ENCODE measurements around the gene PXDC1.

The PXDC1 gene

GRCh38 chr6:3751077-3751729, at the start of gene PXDC1:
Gene PXDC1, minus strand, starts transcription at chr6:3751713. Its CDS starts 182 bp downstream, at chr6:3751531.
- DNase-seq = peak; percentile 26

- DNase-seq = no peak
These were observed 49.5 kb upstream of the PXDC1 start for GRCh38 chr6:3800850-3801591.

- no peak for DNase-seq
These were observed 48.2 kb upstream of the PXDC1 start for GRCh38 chr6:3799719-3800118.

GRCh38 chr6:3798055-3798919, 46.8 kb upstream of the PXDC1 start:
- no peak for DNase-seq

- no peak for DNase-seq
These were observed 45.9 kb upstream of the PXDC1 start for GRCh38 chr6:3797231-3798054.

GRCh38 chr6:3796719-3797041, 45.2 kb upstream of the PXDC1 start:
- DNase-seq = no peak

GRCh38 chr6:3795836-3796718, 44.6 kb upstream of the PXDC1 start:
- no peak for DNase-seq

- DNase-seq = no peak
These were observed 42.6 kb upstream of the PXDC1 start for GRCh38 chr6:3794092-3794491.

- DNase-seq = no peak
These were observed 42.0 kb upstream of the PXDC1 start for GRCh38 chr6:3793545-3793944.

GRCh38 chr6:3791526-3792203, 40.2 kb upstream of the PXDC1 start:
- no peak for DNase-seq

- no peak for DNase-seq
These were observed 38.5 kb upstream of the PXDC1 start for GRCh38 chr6:3789896-3790558.

- DNase-seq = no peak
These were observed 37.7 kb upstream of the PXDC1 start for GRCh38 chr6:3789018-3789895.

- no peak for DNase-seq
These were observed 37.0 kb upstream of the PXDC1 start for GRCh38 chr6:3788408-3789017.

- no peak for DNase-seq
These were observed 34.6 kb upstream of the PXDC1 start for GRCh38 chr6:3786141-3786540.

GRCh38 chr6:3785745-3786098, 34.2 kb upstream of the PXDC1 start:
- DNase-seq = no peak

GRCh38 chr6:3784885-3785744, 33.6 kb upstream of the PXDC1 start:
- no peak for DNase-seq

- no peak for DNase-seq
These were observed 32.9 kb upstream of the PXDC1 start for GRCh38 chr6:3784423-3784822.
